Kidney (tissue), 14 donors: ENCODE data around the gene PALB2. TPM values are rescaled to one million over a fixed set of nuclear protein-coding genes. Genes with fewer than 3 reads are reported as not detected.

Experiments
- DNase-seq, 5 donors: peaks; one replicate each; pipeline ENCODE4 v3.0.0-alpha.2; 2013 to 2020
- FAIRE-seq: peaks from 2 replicates; lab custom pipeline; 2012; peaks lifted over from hg19 to GRCh38; lab: Jason Lieb, UNC
- H3K27ac ChIP-seq, 2 donors: one replicate each; pipeline ENCODE4 v1.7.0; 2013; ENCODE audit warnings: low read depth in 2 of 2, low read length in 2 of 2, inconsistent platforms in 1 of 2
- H3K27me3 ChIP-seq: one replicate; pipeline ENCODE4 v1.7.1; 2013; ENCODE audit warnings: low read length, inconsistent platforms; ENCODE audit not compliant: control insufficient read depth, insufficient read depth
- H3K36me3 ChIP-seq, 3 donors: one replicate each; pipeline versions ENCODE4 v1.7.0 to v1.7.1; 2013; ENCODE audit warnings: low read length in 3 of 3, control low read depth in 1 of 3, inconsistent platforms in 1 of 3; ENCODE audit not compliant: insufficient read depth in 3 of 3, control insufficient read depth in 2 of 3
- H3K4me1 ChIP-seq, 3 donors: one replicate each; pipeline versions ENCODE4 v1.7.0 to v1.7.1; 2013; ENCODE audit warnings: low read length in 3 of 3, inconsistent platforms in 1 of 3, low read depth in 1 of 3; ENCODE audit not compliant: control insufficient read depth in 2 of 3, insufficient read depth in 2 of 3
- H3K4me3 ChIP-seq, 3 donors: one replicate each; pipeline versions ENCODE4 v1.7.0 to v1.8.1; 2013; ENCODE audit warnings: low read length in 3 of 3, control low read depth in 1 of 3, inconsistent platforms in 1 of 3
- H3K9ac ChIP-seq, 3 donors: one replicate each; pipeline versions ENCODE4 v1.7.0 to v1.7.1; 2013; ENCODE audit warnings: low read length in 3 of 3, control low read depth in 1 of 3, inconsistent platforms in 1 of 3
- H3K9me3 ChIP-seq, 3 donors: one replicate each; pipeline versions ENCODE4 v1.7.0 to v1.7.1; 2013; ENCODE audit warnings: low read length in 3 of 3, control low read depth in 1 of 3, inconsistent platforms in 1 of 3; ENCODE audit not compliant: control insufficient read depth in 2 of 3, insufficient read depth in 1 of 3
- CTCF ChIP-seq: IDR thresholded peaks from 3 replicates; pipeline ENCODE4 v1.5.1; 2012; ENCODE audit warnings: mild to moderate bottlenecking, moderate library complexity, borderline replicate concordance; ENCODE audit not compliant: insufficient read depth; ENCODE audit errors: extremely low read depth
- intact Hi-C: fragments of 100-400 bp; cut with DNase I; formaldehyde crosslinking; loops from one replicate; pipeline ENCODE4 v1.11.1; 2022
- polyA plus RNA-seq: library from polyadenylated mRNA; stranded (reverse); fragments of 350-450 nt; fragmentation: Illumina TruSeq; extraction: RNeasy Lipid Tissue Mini Kit (QIAGEN cat#74804); gene quantifications from one replicate; pipeline ENCODE4 v1.2.3, GENCODE V29; 2014; ENCODE audit warnings: low read depth, low replicate concordance; ENCODE audit not compliant: insufficient read depth
- total RNA-seq: library from RNA; stranded (reverse); fragmentation: NEBNext Ultra II Directional; extraction: Animal tissue kit (Norgen Biotek cat#: 25700); gene quantifications from one replicate; pipeline ENCODE4 v1.2.1, GENCODE V29; 2021
- donor health status: control.
- donor health status: control.
- donor health status: control.
- donor health status: control.
- donor health status: control.
- donor health status: DM: yes; HTN: yes; CAD: no.
- donor health status: Normal renal cell carcinoma (clear cell type).

PALB2 gene
- total and polyA plus RNA-seq, 2 donors from 2014 or later, result 5.7 to 11.7 TPM

- intact Hi-C loops, result no loop called here
- no peak for FAIRE-seq
- no peak for DNase-seq
These were observed 70.0 kb downstream of the PALB2 start for GRCh38 chr16:23570992-23571632.

GRCh38 chr16:23567602-23568001, 73.5 kb downstream of the PALB2 start:
- no peaks in the 10 kb centered on the region for H3K9me3 ChIP-seq
- no peak overlapping the region for H3K27ac ChIP-seq
- H3K9ac ChIP-seq, result no peak overlapping the region
- H3K27me3 ChIP-seq, result no peaks in the 10 kb centered on the region
- no peak for DNase-seq
- H3K4me3 ChIP-seq, result no peak overlapping the region
- TF ChIP-seq CTCF, result no peak
- intact Hi-C loops, result loop anchor here (10.0 kb wide), 1 partner anchor 57 kb away; no protein-coding TSS in a partner anchor
- no peak for FAIRE-seq
- H3K4me1 ChIP-seq, result no peaks in the 10 kb centered on the region
- H3K36me3 ChIP-seq, result peaks cover 11 to 58% (median 47%) of the 10 kb centered on the region in 3 donors

More at GRCh38 chr16:23570992-23571632, 70.0 kb downstream of the PALB2 start:
- Histone ChIP-seq H3K9me3 (no peaks in the 10 kb centered on the region), H3K36me3 (peaks cover 9 to 32% (median 25%) of the 10 kb centered on the region in 3 donors), H3K4me1 (no peaks in the 10 kb centered on the region), H3K4me3 (no peak overlapping the region), H3K27ac (no peak overlapping the region), H3K27me3 (no peaks in the 10 kb centered on the region), H3K9ac (no peak overlapping the region)
- TF ChIP-seq CTCF, result no peak

GRCh38 chr16:23566724-23567123, 74.4 kb downstream of the PALB2 start:
- H3K27ac ChIP-seq, result no peak overlapping the region
- DNase-seq, result no peak

More at GRCh38 chr16:23566724-23567123, 74.4 kb downstream of the PALB2 start:
- Histone ChIP-seq H3K9me3 (no peaks in the 10 kb centered on the region), H3K9ac (no peak overlapping the region), H3K4me3 (no peak overlapping the region), H3K4me1 (no peaks in the 10 kb centered on the region), H3K27me3 (no peaks in the 10 kb centered on the region), H3K36me3 (peaks cover 11 to 57% (median 49%) of the 10 kb centered on the region in 3 donors)
- no peak for FAIRE-seq
- intact Hi-C loops, result loop anchor here (10.0 kb wide), 1 partner anchor 58 kb away; no protein-coding TSS in a partner anchor
- no peak for TF ChIP-seq CTCF
